HepG2 (cell line): ENCODE results near the gene COQ8B. TPM values are rescaled to one million over a fixed set of nuclear protein-coding genes. Genes with fewer than 3 reads are reported as not detected.

Experiments
- ATF7-NPFF ChIP-seq: sonication (generic); formaldehyde crosslinking; IDR thresholded peaks from 2 replicates; pipeline ENCODE4 v1.8.1; 2023; ENCODE audit warnings: mild to moderate bottlenecking, low read depth, missing genetic modification reagents, moderate library complexity
- E2F1 ChIP-seq: sonication (generic); formaldehyde crosslinking; IDR thresholded peaks from 2 replicates; pipeline ENCODE4 v1.5.0; 2020; ENCODE audit warnings: missing genetic modification reagents
- FLYWCH1 ChIP-seq: sonication (generic); formaldehyde crosslinking; IDR thresholded peaks from 2 replicates; pipeline ENCODE4 v1.8.1; 2023; ENCODE audit warnings: mild to moderate bottlenecking, missing genetic modification reagents
- FOSL1 ChIP-seq: sonication (generic); formaldehyde crosslinking; IDR thresholded peaks from 2 replicates; pipeline ENCODE4 v1.9.0; 2021; ENCODE audit warnings: missing genetic modification reagents, borderline replicate concordance
- HMGXB4 ChIP-seq, 2 experiments: sonication (generic) in 1 of 2; formaldehyde crosslinking in 1 of 2; IDR thresholded peaks; 2 replicates each; pipeline versions ENCODE4 v1.4.0 to v1.6.1; 2018 to 2020; ENCODE audit warnings: missing genetic modification reagents in 2 of 2, borderline replicate concordance in 1 of 2, low read depth in 1 of 2, mild to moderate bottlenecking in 1 of 2, missing biosample characterization in 1 of 2
- HOXA3 ChIP-seq: sonication (generic); formaldehyde crosslinking; IDR thresholded peaks from 2 replicates; pipeline ENCODE4 v1.5.0; 2020; ENCODE audit warnings: missing genetic modification reagents
- KLF9 ChIP-seq: IDR thresholded peaks from 2 replicates; pipeline ENCODE4 v1.6.1; 2016; ENCODE audit warnings: low read depth
- TAF15 ChIP-seq: fragments of 200-400 bp; formaldehyde crosslinking; IDR thresholded peaks from one replicate; pipeline ENCODE4 v1.6.1; 2018; ENCODE audit warnings: mild to moderate bottlenecking, low read depth, low read length; ENCODE audit not compliant: poor library complexity, severe bottlenecking
- ZBTB2 ChIP-seq: sonication (generic); formaldehyde crosslinking; IDR thresholded peaks from 2 replicates; pipeline ENCODE4 v1.8.0; 2022; ENCODE audit warnings: low read depth, missing genetic modification reagents
- ZEB1 ChIP-seq: IDR thresholded peaks from 2 replicates; pipeline ENCODE4 v1.6.1; 2012; ENCODE audit warnings: mild to moderate bottlenecking, low read depth, inconsistent platforms; ENCODE audit not compliant: insufficient replicate concordance
- ZGPAT ChIP-seq: IDR thresholded peaks from 2 replicates; pipeline ENCODE4 v1.6.1; 2016; ENCODE audit warnings: mild to moderate bottlenecking
- ZNF121 ChIP-seq: sonication (generic); formaldehyde crosslinking; IDR thresholded peaks from 2 replicates; pipeline ENCODE4 v1.5.0; 2020; ENCODE audit warnings: mild to moderate bottlenecking, missing genetic modification reagents
- ZNF260 ChIP-seq: sonication (generic); formaldehyde crosslinking; IDR thresholded peaks from 2 replicates; pipeline ENCODE4 v1.4.0; 2020; ENCODE audit warnings: missing genetic modification reagents, low read depth, mild to moderate bottlenecking, borderline replicate concordance
- ZNF567 ChIP-seq: sonication (generic); formaldehyde crosslinking; IDR thresholded peaks from 2 replicates; pipeline ENCODE4 v1.8.1; 2023; ENCODE audit warnings: mild to moderate bottlenecking, missing genetic modification reagents, borderline replicate concordance
- ZNF775 ChIP-seq: sonication (generic); formaldehyde crosslinking; IDR thresholded peaks from 2 replicates; pipeline ENCODE4 v1.4.0; 2020; ENCODE audit warnings: missing genetic modification reagents, mild to moderate bottlenecking, moderate library complexity, borderline replicate concordance
- ZSCAN5A ChIP-seq: sonication (generic); formaldehyde crosslinking; IDR thresholded peaks from 2 replicates; pipeline ENCODE4 v1.8.0; 2022; ENCODE audit warnings: mild to moderate bottlenecking, missing genetic modification reagents, borderline replicate concordance
- polyA plus RNA-seq, 8 experiments: library from polyadenylated mRNA; depleted of rRNA in 3 of 8; stranded (reverse) in 7 of 8; unstranded in 1 of 8; fragments of >200 nt; fragmentation: Illumina TruSeq in 4 of 8; extraction: Trizol in 4 of 8; gene quantifications; 2 replicates each; pipeline versions ENCODE4 v1.2.1 to v1.2.3, GENCODE V29; 2011 to 2016; ENCODE audit warnings: low read depth in 4 of 8, missing spikeins in 1 of 8, mixed read lengths in 1 of 8; ENCODE audit not compliant: insufficient read depth in 1 of 8
- total RNA-seq, 5 experiments: library from RNA; depleted of rRNA; stranded (reverse); fragments of >200 nt; fragmentation: Illumina TruSeq; extraction: Trizol; gene quantifications; 2 replicates each; pipeline ENCODE4 v1.2.3, GENCODE V29; 2016; ENCODE audit warnings: low read depth in 1 of 5

Gene COQ8B
- total and polyA plus RNA-seq, 2 of the 13 experiments (the other 11 are each of a cell fraction or from before 2014, with no cell fraction given), result 12.3 to 17.2 TPM

GRCh38 chr19:40716482-40717324 is at the start of gene COQ8B, which contains the start of gene ITPKC (continued):
- peak; percentile 83; the same call in 1 of the 2 replicates for TF ChIP-seq ZGPAT
- peak; percentile 36 to 66; a peak in 3 of 4 replicates for TF ChIP-seq HMGXB4 (CRISPR knock-in tag; IDR thresholded peaks at IDR 0.05; ENCODE audit: borderline replicate concordance in 1 of 2, low read depth in 1 of 2)
- TF ChIP-seq ZNF775, result no peak
- TF ChIP-seq HOXA3 (CRISPR knock-in tag), result peak; percentile 38
- TF ChIP-seq ZEB1, result no peak
- TF ChIP-seq E2F1 (CRISPR knock-in tag), result peak; percentile 44; the same call in 1 of the 2 replicates
- no peak for TF ChIP-seq ZNF121
- no peak for TF ChIP-seq FOSL1 (CRISPR knock-in tag)
- TF ChIP-seq FLYWCH1 (CRISPR knock-in tag), result no peak
- TF ChIP-seq ZNF260 (CRISPR knock-in tag), result no peak
- TF ChIP-seq ZSCAN5A (CRISPR knock-in tag), result no peak
- TF ChIP-seq TAF15, result peak; percentile 77
- no peak; the same call in 1 of the 2 replicates for TF ChIP-seq ATF7-NPFF
- TF ChIP-seq ZBTB2 (CRISPR knock-in tag), result peak; percentile 53
- TF ChIP-seq ZNF567 (CRISPR knock-in tag), result no peak
- TF ChIP-seq KLF9 (CRISPR knock-in tag), result no peak
